ENCODE measurements around the gene LTBP3. TPM values are rescaled to one million over a fixed set of nuclear protein-coding genes. Genes with fewer than 3 reads are reported as not detected.

The LTBP3 gene
- polyA plus RNA-seq, 1 experiment = 77.7 TPM

GRCh38 chr11:65585396-65586246 is 27.5 kb upstream of the LTBP3 start:
- CTCF ChIA-PET = interaction anchor here (0.9 to 11.8 kb wide), 7 partner anchors 8 to 44 kb away, joined by 3 to 134 read pairs (median 5); partner anchors contain the start of genes EHBP1L1, FAM89B and ZNRD2
- POLR2A ChIA-PET = no interaction called here
- Histone ChIP-seq H3K4me3 (ENCODE audit: low read depth, low read length) (no peak overlapping the region), H3K27me3 (ENCODE audit: control insufficient read depth, insufficient read depth, low read length) (no peaks in the 10 kb centered on the region), H3K36me3 (ENCODE audit: control insufficient read depth, insufficient read depth, low read length) (peaks cover 25% of the 10 kb centered on the region)
- no peak for TF ChIP-seq CTCF (IDR thresholded peaks at IDR 0.05; ENCODE audit: insufficient read depth, low read depth, low read length)
- DNase-seq (ENCODE audit: low read depth) = no peak

GRCh38 chr11:65584723-65585171 is 26.6 kb upstream of the LTBP3 start:
- peaks cover 27% of the 10 kb centered on the region for H3K36me3 ChIP-seq (ENCODE audit: control insufficient read depth, insufficient read depth, low read length)
- no peak for TF ChIP-seq CTCF (IDR thresholded peaks at IDR 0.05; ENCODE audit: insufficient read depth, low read depth, low read length)
- ChIA-PET POLR2A (no interaction called here), CTCF (interaction anchor here (1.2 to 11.8 kb wide), 5 partner anchors 8 to 43 kb away, joined by 3 to 134 read pairs (median 10); partner anchors contain the start of genes EHBP1L1, FAM89B and ZNRD2)
- no peak for DNase-seq (ENCODE audit: low read depth)
- no peaks in the 10 kb centered on the region for H3K27me3 ChIP-seq (ENCODE audit: control insufficient read depth, insufficient read depth, low read length)
- no peak overlapping the region for H3K4me3 ChIP-seq (ENCODE audit: low read depth, low read length)

- H3K36me3 ChIP-seq (ENCODE audit: control insufficient read depth, insufficient read depth, low read length) = peaks cover 31% of the 10 kb centered on the region
- no peaks in the 10 kb centered on the region for H3K27me3 ChIP-seq (ENCODE audit: control insufficient read depth, insufficient read depth, low read length)
- POLR2A ChIA-PET = no interaction called here
- DNase-seq (ENCODE audit: low read depth) = no peak
- no peak overlapping the region for H3K4me3 ChIP-seq (ENCODE audit: low read depth, low read length)
- TF ChIP-seq CTCF (IDR thresholded peaks at IDR 0.05; ENCODE audit: insufficient read depth, low read depth, low read length) = no peak
- CTCF ChIA-PET = interaction anchor here (1.2 to 2.8 kb wide), 3 partner anchors 9 to 12 kb away, joined by 3 to 10 read pairs (median 4); partner anchors contain the start of gene KCNK7
These were observed 25.9 kb upstream of the LTBP3 start for GRCh38 chr11:65584106-65584505.

- H3K4me3 ChIP-seq (ENCODE audit: low read depth, low read length) = no peak overlapping the region
- peaks cover 29% of the 10 kb centered on the region for H3K36me3 ChIP-seq (ENCODE audit: control insufficient read depth, insufficient read depth, low read length)
- ChIA-PET POLR2A (no interaction called here), CTCF (interaction anchor here (1.2 to 2.8 kb wide), 4 partner anchors 10 to 12 kb away, joined by 3 to 10 read pairs (median 4); partner anchors contain the start of genes FAM89B and KCNK7)
- DNase-seq (ENCODE audit: low read depth) = no peak
- no peaks in the 10 kb centered on the region for H3K27me3 ChIP-seq (ENCODE audit: control insufficient read depth, insufficient read depth, low read length)
- no peak for TF ChIP-seq CTCF (IDR thresholded peaks at IDR 0.05; ENCODE audit: insufficient read depth, low read depth, low read length)
These were observed 25.4 kb upstream of the LTBP3 start for GRCh38 chr11:65583589-65583988.

- no peak for TF ChIP-seq CTCF (IDR thresholded peaks at IDR 0.05; ENCODE audit: insufficient read depth, low read depth, low read length)
- Histone ChIP-seq H3K27me3 (ENCODE audit: control insufficient read depth, insufficient read depth, low read length) (no peaks in the 10 kb centered on the region), H3K4me3 (ENCODE audit: low read depth, low read length) (no peak overlapping the region), H3K36me3 (ENCODE audit: control insufficient read depth, insufficient read depth, low read length) (peaks cover 30% of the 10 kb centered on the region)
- DNase-seq (ENCODE audit: low read depth) = no peak
- ChIA-PET POLR2A (no interaction called here), CTCF (interaction anchor here (1.0 to 2.8 kb wide), 3 partner anchors 9 to 42 kb away, joined by 3 to 10 read pairs (median 5); partner anchors contain the start of gene FAM89B)
These were observed 23.8 kb upstream of the LTBP3 start for GRCh38 chr11:65581928-65582327.
